ENCODE results near the gene ACSS1. TPM values are rescaled to one million over a fixed set of nuclear protein-coding genes. Genes with fewer than 3 reads are reported as not detected.

ACSS1 gene
- total and polyA plus RNA-seq, 2 of the 8 experiments (the other 6 are each of a cell fraction or from before 2014, with no cell fraction given), result 2.6 to 3.4 TPM

DNA sequence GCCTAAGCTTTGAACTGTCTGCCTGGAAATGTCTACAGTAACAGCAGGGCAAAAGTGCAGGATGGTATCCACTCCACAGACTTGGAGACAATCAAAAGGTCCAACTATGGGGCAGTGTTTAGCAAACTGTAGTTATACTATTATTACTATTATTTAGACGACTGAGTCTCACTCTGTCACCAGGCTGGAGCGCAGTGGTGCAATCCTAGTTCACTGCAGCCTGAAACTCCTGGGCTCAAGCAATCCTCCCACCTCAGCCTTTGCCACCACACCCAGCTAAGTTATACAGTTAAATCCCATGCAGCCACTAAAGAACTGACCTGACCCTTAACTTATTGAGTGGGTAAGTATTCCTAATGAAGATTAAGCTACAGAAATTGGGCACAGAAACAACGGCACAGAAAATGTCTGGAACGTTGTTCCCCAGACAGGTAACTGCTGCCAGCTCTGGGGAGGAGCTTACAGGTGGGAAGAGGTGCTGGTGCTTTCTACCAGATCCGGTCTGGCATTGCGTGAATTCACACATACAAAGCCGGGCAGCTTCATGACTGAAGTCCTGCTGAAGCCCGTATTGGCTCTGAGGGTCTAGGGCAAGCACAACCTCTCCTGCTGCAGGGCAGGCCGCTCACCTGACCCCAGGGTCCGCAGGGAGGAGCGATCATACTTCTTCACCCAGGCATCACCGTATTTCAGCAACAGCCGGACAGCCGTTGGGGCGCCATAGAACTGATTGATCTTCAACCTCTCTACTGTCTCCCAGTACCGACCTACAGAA is 38.4 kb downstream of the ACSS1 start (continued):
- TF ChIP-seq EZH2 (IDR thresholded peaks at IDR 0.05; ENCODE audit: low read depth, low read length, severe bottlenecking) (no peak), PHF8 (conservative IDR thresholded peaks at IDR 0.05; ENCODE audit: low read depth, low read length) (no peak), RXRA (IDR thresholded peaks at IDR 0.05; ENCODE audit: insufficient read depth, low read depth, low read length) (no peak)
